GM19328 (cell line): ENCODE data around the gene GPR137.
A peak's percentile ranks its signal among the peaks of the same experiment; 100 is the strongest.
"Not testable (repeated sequence)": the region's sequence is repeated elsewhere in the genome, so short reads cannot be mapped to it uniquely, and the experiment has no call there.

ENCODE experiments used
- ATAC-seq: cut with Tn5 transposase; IDR thresholded peaks from one replicate; pipeline ENCODE4 v1.9.1; 2021; ENCODE audit warnings: mild to moderate bottlenecking, moderate library complexity; ENCODE audit not compliant: unreplicated experiment

The GPR137 gene

GRCh38 chr11:64317325-64317960 is 31.8 kb downstream of the GPR137 start, which contains the start of gene TRMT112:
Gene TRMT112 (minus strand): TSS chr11:64317559. CDS start chr11:64317526, 33 bp downstream.
- ATAC-seq, result peak; percentile 74

- ATAC-seq, result peak; percentile 71
These were observed 32.5 kb downstream of the GPR137 start, which contains the start of gene PRDX5 for GRCh38 chr11:64317961-64318765. Gene PRDX5 (plus strand): TSS chr11:64318121. CDS start chr11:64318216, 95 bp downstream.

DNA sequence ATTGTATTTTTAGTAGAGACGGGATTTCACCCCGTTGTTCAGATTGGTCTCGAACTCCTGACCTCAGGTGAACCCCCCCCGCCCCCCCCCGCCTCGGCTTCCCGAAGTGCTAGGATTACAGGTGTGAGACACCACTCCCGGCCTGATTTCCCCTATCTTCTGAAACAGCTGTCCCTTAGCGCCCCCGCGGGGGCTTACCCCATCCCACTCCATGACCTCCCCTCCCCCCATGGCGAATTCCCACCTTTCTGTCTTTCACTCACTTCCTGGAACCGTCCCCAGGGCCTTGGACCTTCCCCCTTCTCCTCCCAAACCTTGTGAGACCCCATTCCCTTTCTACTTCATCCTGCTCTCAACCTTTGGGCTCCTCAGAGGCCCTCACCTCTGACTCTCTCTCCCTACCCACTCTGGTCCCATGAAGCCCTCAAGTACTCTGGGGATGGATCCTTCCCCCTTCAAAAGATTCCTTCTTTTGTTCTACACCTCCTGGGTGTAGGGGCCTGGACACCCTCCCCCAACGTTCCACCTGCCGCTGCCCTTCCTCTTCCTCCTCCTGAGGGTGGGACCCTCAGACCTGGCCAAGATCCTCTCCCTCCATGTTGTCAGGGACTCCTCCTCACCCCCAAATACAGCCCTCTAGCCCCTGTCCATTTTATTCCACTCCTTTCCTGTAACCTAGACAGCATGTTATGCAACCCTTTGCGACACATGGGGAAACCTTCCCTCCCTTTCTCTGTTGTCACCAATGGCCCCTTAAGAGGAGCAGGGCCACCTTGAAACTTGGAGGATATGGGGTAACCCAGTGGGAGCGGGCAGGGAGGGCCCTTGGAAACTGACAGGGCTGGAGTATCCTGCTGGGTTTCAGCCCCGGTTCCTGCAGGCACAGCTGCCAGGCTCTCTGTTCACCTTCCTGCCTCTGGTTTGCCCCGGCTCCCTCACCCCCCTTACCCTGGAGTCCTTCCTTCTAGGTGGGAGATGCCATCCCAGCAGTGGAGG is 33.4 kb downstream of the GPR137 start:
- ATAC-seq, result no peak

GRCh38 chr11:64320556-64320955 is 34.9 kb downstream of the GPR137 start:
- ATAC-seq, result no peak

DNA sequence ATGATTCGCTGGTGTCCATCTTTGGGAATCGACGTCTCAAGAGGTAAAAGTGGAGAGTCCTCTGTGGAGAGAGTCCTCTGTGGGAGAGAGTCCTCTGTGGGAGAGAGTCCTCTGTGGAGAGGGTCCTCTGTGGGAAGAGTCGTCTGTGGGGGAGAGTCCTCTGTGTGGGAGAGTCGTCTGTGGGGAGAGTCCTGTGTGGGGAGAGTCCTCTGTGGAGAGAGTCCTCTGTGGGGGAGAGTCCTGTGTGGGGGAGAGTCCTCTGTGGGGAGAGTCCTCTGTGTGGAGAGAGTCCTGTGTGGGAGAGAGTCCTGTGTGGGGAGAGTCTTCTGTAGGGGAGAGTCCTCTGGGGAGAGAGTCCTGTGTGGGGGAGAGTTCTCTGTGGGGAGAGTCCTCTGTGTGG is 35.4 kb downstream of the GPR137 start:
- no peak for ATAC-seq

GRCh38 chr11:64321533-64321932 is 35.9 kb downstream of the GPR137 start:
- no peak for ATAC-seq

- no peak for ATAC-seq
These were observed 37.2 kb downstream of the GPR137 start for GRCh38 chr11:64322925-64323260.

DNA sequence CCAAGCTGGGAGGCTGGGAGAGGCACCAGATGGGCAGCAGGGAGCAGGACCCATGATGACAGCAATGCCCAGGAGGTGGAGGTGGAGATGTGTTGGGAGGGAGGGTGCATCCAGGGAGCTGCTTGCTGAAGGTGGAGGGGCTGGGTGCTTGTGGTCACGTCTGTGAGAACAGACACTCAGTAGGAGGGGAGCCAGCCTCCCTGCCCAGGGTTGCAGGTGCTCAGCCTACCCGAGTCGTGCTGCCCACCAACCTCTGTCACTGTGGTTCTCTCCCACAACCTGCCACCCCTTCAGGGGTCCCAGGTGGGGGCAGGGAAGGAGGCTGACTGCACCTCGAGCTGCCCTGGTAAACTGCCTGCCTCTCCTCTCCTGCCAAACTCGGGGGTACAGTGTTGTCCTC is 37.7 kb downstream of the GPR137 start:
- no peak for ATAC-seq

DNA sequence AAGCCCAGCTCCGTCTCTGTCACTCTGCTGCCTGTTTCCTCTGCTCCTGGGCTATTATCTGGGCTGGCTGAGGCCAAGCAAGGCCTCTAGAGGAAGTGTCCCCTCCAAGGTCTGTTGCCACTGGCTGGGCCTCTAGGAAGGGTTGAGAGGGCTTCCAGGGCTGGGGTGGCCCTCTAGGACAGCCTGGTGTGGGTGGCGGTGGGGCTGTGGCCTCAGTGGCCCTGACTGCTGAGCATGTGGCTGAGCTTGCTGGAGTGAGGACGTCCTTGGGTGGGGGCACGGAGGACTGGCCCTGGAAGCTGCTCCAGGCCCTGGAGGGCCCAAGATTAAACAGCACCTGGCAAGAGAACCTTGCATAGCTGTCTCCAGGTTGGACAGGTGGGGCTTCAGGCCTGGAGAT is 38.3 kb downstream of the GPR137 start:
- not testable (repeated sequence) for ATAC-seq

DNA sequence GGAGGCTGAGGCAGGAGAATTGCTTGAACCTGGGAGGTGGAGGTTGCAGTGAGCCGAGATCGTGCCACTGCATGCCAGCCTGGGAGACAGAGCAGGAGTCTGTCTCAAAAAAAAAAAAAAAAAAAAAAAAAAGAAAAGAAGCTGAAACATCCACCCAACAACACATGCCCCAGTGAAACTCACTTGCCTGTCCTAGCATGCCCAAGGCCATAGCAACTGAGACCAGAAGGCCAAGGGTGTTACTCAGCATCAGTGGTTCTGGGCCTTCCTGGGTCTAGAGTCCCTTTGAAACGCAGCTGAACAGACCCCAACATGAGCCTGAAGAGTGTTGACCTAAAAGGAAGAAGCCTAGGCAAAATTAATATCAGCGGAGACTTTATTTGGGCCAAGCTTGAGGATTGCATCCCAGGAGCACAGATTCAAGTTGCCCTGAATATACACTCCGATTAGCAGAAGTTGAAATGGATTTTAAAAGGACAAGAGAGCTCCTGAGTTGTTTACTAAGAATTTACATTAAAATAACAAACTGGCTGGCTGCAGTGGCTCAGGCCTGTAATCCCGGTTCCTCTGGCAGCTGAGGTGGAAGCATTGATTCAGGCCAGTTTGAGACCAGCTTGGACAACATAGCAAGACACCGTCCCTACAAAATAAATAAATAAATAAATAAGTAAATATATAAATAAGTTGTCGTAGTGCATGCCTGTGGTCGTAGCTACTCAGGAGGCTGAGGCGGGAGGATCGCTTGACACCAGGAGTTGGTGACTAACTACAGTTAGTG is 39.2 kb downstream of the GPR137 start:
- ATAC-seq, result no peak

DNA sequence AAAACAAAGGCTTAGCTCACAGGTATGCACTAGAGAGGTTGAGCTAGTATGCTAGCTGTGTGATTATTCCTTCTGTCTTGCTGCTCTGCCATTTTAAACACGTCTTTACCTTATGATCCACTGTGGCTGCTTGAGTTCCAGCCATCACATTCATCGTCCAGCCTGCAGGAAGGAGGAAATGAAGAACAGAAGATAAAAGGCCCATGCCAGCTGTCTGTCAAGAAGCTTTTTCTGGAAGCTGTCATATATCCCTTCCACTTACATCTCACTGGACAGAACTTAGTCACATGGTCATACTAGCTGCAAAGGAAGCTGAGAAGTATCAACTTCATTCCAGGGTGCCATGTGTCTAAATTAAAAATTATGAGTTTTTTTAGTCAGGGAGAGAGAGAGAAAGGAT is 41.7 kb downstream of the GPR137 start:
- ATAC-seq, result no peak

- no peak for ATAC-seq
These were observed 42.3 kb downstream of the GPR137 start for GRCh38 chr11:64327993-64328392.

DNA sequence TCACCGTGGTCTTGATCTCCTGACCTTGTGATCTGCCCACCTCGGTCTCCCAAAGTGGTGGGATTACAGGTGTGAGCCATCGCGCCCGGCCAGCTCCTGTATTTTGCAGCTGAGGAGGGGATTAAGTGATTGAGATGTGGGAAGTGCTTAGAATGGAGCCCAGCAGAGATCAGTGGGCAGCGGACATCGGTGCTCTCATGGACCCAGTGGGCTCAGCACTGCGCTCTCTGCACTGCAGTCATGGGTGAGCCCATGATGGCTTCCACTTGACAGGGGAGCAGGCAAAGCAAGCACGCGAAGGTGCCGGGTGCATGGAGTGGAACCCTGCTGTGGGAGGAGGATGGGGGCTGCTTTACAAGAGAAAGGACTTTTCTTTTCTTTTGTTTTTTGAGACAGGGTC is 45.2 kb downstream of the GPR137 start:
- ATAC-seq, result no peak

- no peak for ATAC-seq
These were observed 46.1 kb downstream of the GPR137 start for GRCh38 chr11:64331569-64332371.

- no peak for ATAC-seq
These were observed 47.9 kb downstream of the GPR137 start for GRCh38 chr11:64333556-64333955.

DNA sequence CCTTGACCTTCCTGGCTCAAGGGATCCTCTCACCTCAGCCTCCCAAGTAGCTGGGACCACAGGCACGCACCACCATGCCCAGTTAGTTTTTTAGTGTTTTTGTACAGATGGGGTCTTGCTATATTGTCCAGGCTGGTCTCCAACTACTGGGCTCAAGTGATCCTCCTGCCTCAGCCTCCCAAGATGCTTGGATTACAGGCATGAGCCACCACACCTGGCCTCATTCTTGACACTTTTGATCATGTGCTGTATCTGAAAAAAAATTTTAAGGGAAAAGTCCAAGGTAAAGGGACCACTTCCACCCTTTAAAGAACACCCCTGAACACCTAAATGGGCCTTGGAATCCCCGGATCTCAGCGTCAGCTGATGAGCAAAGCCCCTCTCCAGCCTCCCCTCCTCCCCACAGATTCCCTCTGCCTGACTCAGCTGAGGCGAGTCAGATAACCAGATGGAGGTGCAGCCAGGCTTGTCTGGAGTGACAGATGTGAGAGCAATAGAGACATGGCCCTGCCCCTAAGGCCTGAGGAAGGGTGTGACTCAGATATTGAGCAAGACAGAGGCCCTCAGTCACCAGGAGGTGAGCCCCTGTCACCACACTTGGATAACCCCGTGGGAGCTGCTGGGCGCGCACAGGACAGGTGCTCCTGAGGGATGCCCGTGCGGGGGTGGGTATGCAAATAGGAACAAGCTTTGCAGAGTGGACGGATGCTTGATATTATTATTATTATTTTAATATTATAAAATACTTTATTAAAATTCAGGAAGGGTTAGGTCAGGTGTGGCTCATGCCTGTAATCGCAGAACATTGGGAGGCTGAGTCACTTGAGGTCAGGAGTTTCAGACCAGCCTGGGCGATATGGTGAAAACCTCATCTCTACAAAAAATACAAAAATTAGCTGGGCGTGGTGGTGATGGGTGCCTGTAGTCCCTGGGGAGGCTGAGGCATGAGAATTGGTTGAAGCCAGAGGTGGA is 49.4 kb downstream of the GPR137 start:
- peak; percentile 60 for ATAC-seq

GRCh38 chr11:64337538-64338249 is 52.0 kb downstream of the GPR137 start:
- no peak for ATAC-seq

DNA sequence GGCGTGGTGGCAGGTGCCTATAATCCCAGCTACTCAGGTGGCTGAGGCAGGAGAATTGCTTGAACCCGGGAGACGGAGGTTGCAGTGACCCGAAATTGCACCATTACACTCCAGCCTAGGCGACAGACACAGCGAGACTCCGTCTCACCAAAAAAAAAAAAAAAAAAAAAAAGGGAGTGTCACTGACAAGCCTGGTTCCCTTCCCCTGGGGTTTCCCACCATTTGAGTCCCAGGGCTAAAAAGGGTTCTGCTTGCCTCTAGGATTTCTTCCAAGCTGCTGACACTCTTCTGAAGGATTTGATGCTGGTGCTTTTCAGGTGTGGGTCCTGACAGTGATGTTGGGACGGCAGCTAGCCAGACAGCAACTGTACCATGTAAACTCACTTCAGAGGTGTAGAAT is 53.1 kb downstream of the GPR137 start:
- ATAC-seq, result no peak
